GM18517 (cell line): Measurements from ENCODE around the gene NUCB2.
A peak's percentile ranks its signal among the peaks of the same experiment; 100 is the strongest.
"Not testable (repeated sequence)": the region's sequence is repeated elsewhere in the genome, so short reads cannot be mapped to it uniquely, and the experiment has no call there.

ENCODE experiments used
- ATAC-seq: cut with Tn5 transposase; IDR thresholded peaks from one replicate; pipeline ENCODE4 v1.9.1; 2021; ENCODE audit warnings: mild to moderate bottlenecking, moderate library complexity; ENCODE audit not compliant: unreplicated experiment

The NUCB2 gene

GRCh38 chr11:17268500-17268899, 8.0 kb upstream of the NUCB2 start:
- ATAC-seq = not testable (repeated sequence)

- ATAC-seq = no peak
These were observed 7.6 kb upstream of the NUCB2 start for GRCh38 chr11:17268902-17269301.

- ATAC-seq = no peak
These were observed 3.7 kb upstream of the NUCB2 start for GRCh38 chr11:17272801-17273200.

- no peak for ATAC-seq
These were observed 3.3 kb upstream of the NUCB2 start for GRCh38 chr11:17273211-17273610.

GRCh38 chr11:17273668-17274282, 2.8 kb upstream of the NUCB2 start:
- no peak for ATAC-seq

- no peak for ATAC-seq
These were observed 921 bp upstream of the NUCB2 start for GRCh38 chr11:17275400-17276235.

- peak; percentile 18 for ATAC-seq
These were observed 565 bp downstream of the NUCB2 start for GRCh38 chr11:17277024-17277584.

- ATAC-seq = no peak
These were observed 4.1 kb downstream of the NUCB2 start for GRCh38 chr11:17280494-17281127.

GRCh38 chr11:17286332-17286731, 9.8 kb downstream of the NUCB2 start:
- ATAC-seq = no peak

- no peak for ATAC-seq
These were observed 10.5 kb downstream of the NUCB2 start for GRCh38 chr11:17287058-17287457.

GRCh38 chr11:17291710-17292109, 15.2 kb downstream of the NUCB2 start:
- ATAC-seq = no peak

- ATAC-seq = no peak
These were observed 16.8 kb downstream of the NUCB2 start for GRCh38 chr11:17293311-17293710.

- no peak for ATAC-seq
These were observed 17.5 kb downstream of the NUCB2 start for GRCh38 chr11:17294033-17294432.

- no peak for ATAC-seq
These were observed 20.5 kb downstream of the NUCB2 start for GRCh38 chr11:17296852-17297559.

GRCh38 chr11:17298302-17298701, 21.8 kb downstream of the NUCB2 start:
- peak; percentile 54 for ATAC-seq

GRCh38 chr11:17300372-17300771, 23.8 kb downstream of the NUCB2 start:
- ATAC-seq = no peak

- no peak for ATAC-seq
These were observed 37.1 kb downstream of the NUCB2 start for GRCh38 chr11:17313349-17314231.

GRCh38 chr11:17314232-17314547, 37.7 kb downstream of the NUCB2 start:
- ATAC-seq = no peak

- ATAC-seq = no peak
These were observed 38.4 kb downstream of the NUCB2 start for GRCh38 chr11:17314904-17315426.
